IPS DF 4.7 (cell line): ENCODE data around the gene DCDC2.
"Not testable (repeated sequence)": the region's sequence is repeated elsewhere in the genome, so short reads cannot be mapped to it uniquely, and the experiment has no call there.

Source experiments
- DNase-seq: peaks from one replicate; pipeline ENCODE4 v3.0.0-alpha.2; 2013; ENCODE audit warnings: low spot score; ENCODE audit errors: extremely low read depth

Gene DCDC2

GRCh38 chr6:24272553-24272952, 85.3 kb downstream of the DCDC2 start:
- no peak for DNase-seq

GRCh38 chr6:24272148-24272547, 85.7 kb downstream of the DCDC2 start:
- no peak for DNase-seq

GRCh38 chr6:24270011-24270410, 87.8 kb downstream of the DCDC2 start:
- DNase-seq: no peak

- DNase-seq: not testable (repeated sequence)
These were observed 99.6 kb downstream of the DCDC2 start for GRCh38 chr6:24258214-24258613.

GRCh38 chr6:24257282-24257681, 100.6 kb downstream of the DCDC2 start:
- no peak for DNase-seq

- no peak for DNase-seq
These were observed 102.2 kb downstream of the DCDC2 start for GRCh38 chr6:24255676-24256075.

- no peak for DNase-seq
These were observed 104.5 kb downstream of the DCDC2 start for GRCh38 chr6:24253360-24253759.

GRCh38 chr6:24252280-24252679, 105.6 kb downstream of the DCDC2 start:
- DNase-seq: no peak

GRCh38 chr6:24251339-24251738, 106.5 kb downstream of the DCDC2 start:
- no peak for DNase-seq

GRCh38 chr6:24249926-24250325, 107.9 kb downstream of the DCDC2 start:
- no peak for DNase-seq

- DNase-seq: no peak
These were observed 112.6 kb downstream of the DCDC2 start for GRCh38 chr6:24245275-24245674.

GRCh38 chr6:24242924-24243323, 114.9 kb downstream of the DCDC2 start:
- no peak for DNase-seq

- not testable (repeated sequence) for DNase-seq
These were observed 116.1 kb downstream of the DCDC2 start for GRCh38 chr6:24241779-24242178.

GRCh38 chr6:24240943-24241342, 116.9 kb downstream of the DCDC2 start:
- no peak for DNase-seq

- DNase-seq: no peak
These were observed 117.4 kb downstream of the DCDC2 start for GRCh38 chr6:24240380-24240928.

- no peak for DNase-seq
These were observed 119.2 kb downstream of the DCDC2 start for GRCh38 chr6:24238700-24239099.

- not testable (repeated sequence) for DNase-seq
These were observed 121.1 kb downstream of the DCDC2 start for GRCh38 chr6:24236779-24237178.

GRCh38 chr6:24233813-24234442, 123.9 kb downstream of the DCDC2 start:
- no peak for DNase-seq

- no peak for DNase-seq
These were observed 126.4 kb downstream of the DCDC2 start for GRCh38 chr6:24231438-24231977.

GRCh38 chr6:24229696-24230405, 128.0 kb downstream of the DCDC2 start:
- no peak for DNase-seq

GRCh38 chr6:24228681-24229255, 129.1 kb downstream of the DCDC2 start:
- DNase-seq: no peak

GRCh38 chr6:24228123-24228522, 129.7 kb downstream of the DCDC2 start:
- DNase-seq: no peak
